Islet of Langerhans (tissue), 1 donor: ENCODE results near the gene GFY.

Experiments used
- FAIRE-seq: peaks from one replicate; lab custom pipeline; 2011; peaks lifted over from hg19 to GRCh38; lab: Jason Lieb, UNC

GFY gene, protein sequence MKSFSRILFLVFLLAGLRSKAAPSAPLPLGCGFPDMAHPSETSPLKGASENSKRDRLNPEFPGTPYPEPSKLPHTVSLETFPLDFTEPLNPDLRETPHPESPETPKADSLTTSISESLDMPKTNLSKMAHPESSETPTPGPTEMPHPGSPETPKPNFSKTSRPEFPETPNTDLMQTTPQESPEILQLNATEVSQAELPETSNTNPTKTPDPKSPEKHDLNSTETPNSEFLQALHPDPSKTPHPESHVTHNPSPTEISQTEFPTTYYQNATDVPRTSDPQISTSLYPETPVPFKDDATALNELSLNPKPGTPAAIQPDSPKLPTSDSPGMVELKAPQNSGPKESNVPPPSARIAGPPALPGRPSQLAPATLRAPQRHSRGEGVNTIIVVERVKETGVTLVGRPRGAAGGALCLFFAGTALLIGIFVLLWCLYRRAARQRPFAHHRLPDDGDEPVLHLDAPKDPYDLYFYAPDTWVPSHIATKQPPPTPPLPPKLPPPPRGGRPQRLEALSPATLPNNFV

DNA sequence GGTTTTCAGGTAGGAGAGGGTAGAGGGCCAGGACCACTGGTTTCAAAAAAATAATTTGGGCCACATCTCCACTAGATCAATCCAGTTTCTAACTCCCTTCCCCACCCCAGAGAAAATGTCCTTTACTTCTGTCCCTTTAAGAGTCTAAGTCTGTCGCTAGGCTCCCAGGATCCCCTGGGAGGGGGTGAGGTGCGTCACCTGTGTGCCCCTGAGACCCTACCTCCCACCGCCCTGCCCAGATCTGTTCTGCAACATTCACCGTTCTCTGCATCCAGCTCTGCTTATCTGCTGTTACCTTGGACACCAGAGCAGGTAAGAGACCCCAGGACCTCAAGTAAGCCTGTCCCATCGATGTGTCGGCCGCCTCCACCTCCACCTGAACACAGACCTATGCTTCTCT, at the start of gene GFY:
TSS of gene GFY (plus strand) at position 211 of the 400 bp plus-strand sequence. CDS start 1,043 bp downstream, outside the sequence.
- FAIRE-seq = no peak

DNA sequence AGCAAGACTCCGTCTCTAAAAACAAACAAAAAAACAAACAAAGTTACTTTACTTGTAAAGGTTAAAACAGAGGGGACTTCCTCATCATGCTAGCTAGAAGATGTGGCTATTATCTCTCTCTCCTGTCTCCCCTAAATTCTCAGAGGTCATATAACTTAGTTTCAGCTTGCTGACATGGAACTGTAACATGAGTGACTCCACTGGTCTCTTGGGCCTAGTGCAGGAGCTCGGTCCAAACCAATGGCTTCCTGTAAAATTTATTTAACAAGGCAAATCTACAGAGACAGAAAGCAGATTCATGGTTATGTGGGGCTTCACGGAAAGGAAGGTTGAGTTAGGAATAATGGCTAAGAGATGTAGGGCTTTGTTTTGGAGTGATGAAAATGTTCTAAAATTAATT, 46.7 kb upstream of the GFY start:
- FAIRE-seq = no peak

DNA sequence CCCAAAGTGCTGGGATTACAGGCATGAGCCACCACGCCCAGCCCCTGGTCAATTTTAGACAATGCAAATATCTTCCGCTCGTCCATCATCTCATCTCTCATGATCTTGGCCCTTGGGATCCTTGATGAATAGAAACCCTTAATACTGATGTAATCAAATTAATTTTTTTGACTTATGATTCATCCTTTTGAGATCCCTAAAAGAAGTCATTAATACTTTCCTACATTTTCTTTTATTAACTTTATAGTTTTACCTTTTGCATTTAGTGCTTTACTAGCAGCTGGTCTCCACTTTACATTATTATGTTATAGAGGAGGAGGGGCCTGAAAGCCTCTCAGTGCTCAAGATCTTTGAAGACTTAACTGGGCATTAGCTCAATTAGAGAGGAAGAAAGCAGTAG, 44.8 kb upstream of the GFY start:
- FAIRE-seq = no peak

- FAIRE-seq = no peak
Measured at GRCh38 chr19:49382639-49383038, 42.5 kb upstream of the GFY start.

- FAIRE-seq = no peak
Measured at GRCh38 chr19:49383599-49383998, 41.6 kb upstream of the GFY start.

DNA sequence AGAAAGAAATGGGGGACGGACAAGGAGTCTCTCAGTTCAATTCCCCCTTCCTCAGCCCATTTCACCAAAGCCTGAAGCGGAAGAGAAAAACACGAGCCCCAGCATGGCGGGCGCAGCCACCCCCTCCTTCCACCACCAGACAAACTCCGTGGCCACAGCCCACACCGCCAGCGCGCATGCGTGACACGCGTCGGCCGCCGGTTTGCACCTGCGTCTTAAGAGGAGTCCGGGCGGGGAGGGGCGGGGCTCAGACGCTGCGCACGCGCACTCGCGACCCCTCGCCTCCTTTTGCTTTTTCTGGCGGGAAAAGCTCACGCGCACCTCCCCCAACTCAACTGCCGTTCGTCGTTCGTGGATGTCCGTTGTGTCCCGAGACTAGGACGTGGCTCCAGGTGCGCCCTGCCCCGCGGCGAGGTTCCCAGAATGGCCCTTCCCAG, 37.2 kb upstream of the GFY start, which contains the start of gene KASH5:
TSS of gene KASH5 (plus strand) at position 314 of the 437 bp plus-strand sequence. CDS start 2,635 bp downstream, outside the sequence.
- no peak for FAIRE-seq

- FAIRE-seq = no peak
Measured at GRCh38 chr19:49389406-49389805, 35.8 kb upstream of the GFY start.

DNA sequence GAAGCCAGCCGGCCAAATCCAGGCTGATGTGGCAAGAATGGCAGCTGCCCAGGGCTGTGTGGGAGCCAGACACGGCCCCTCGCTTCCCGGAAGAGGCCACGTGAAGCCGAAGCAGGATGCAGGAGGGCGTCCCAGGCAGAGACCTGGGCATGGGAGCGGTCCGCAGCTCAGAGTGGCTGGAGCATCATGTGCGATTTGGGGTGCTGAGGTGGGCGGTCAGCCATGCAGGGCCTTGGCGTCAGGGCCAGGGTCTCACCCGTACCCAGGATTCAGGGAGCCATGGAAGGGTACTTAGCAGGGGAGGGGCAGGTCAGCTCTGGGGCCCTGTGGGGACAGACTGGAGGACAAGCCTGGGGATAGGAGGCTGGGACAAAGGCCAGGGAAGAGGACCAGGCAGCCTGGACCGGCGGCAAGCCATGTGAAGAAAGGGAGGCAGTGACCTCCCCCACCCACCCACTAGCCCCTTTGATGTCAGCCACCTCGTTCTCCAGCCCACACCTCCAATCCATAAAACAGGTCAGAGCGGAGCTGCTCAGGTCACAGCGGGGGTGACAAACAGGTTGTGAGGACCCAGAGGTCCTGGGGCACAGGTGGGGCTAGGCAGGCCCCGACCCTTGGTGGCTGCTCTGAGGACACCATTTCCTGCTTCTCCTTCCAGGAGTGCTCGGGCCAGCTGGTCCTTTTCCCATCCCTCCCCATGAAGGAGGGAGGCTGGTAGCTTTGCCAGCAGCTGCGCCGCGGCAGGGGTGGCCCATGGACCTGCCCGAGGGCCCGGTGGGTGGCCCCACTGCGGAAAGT, 34.9 kb upstream of the GFY start:
- FAIRE-seq = no peak

- FAIRE-seq = no peak
Measured at GRCh38 chr19:49390929-49391359, 34.2 kb upstream of the GFY start.

- FAIRE-seq = no peak
Measured at GRCh38 chr19:49391581-49392399, 33.4 kb upstream of the GFY start.

DNA sequence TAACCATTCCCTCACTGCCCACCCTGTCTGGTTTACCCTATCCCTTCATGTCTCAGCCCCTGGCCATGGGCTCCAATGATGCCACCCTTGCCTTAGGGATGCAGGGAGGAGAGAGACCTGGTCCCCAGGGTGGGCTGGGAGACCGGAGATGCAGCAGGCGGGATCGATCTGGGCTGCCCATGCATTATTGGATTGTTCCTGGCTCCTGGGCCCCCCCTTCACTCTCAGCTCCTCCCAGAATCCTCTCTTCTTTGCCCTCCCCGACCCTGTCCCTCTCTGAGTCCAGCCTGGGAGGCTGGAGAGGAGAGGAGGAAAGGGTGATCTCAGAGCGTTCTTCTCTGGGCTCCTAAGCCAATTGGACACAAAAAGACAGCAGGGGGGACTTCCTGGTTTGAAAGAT, 31.3 kb upstream of the GFY start:
- no peak for FAIRE-seq

- FAIRE-seq = no peak
Measured at GRCh38 chr19:49395581-49396407, 29.4 kb upstream of the GFY start.

DNA sequence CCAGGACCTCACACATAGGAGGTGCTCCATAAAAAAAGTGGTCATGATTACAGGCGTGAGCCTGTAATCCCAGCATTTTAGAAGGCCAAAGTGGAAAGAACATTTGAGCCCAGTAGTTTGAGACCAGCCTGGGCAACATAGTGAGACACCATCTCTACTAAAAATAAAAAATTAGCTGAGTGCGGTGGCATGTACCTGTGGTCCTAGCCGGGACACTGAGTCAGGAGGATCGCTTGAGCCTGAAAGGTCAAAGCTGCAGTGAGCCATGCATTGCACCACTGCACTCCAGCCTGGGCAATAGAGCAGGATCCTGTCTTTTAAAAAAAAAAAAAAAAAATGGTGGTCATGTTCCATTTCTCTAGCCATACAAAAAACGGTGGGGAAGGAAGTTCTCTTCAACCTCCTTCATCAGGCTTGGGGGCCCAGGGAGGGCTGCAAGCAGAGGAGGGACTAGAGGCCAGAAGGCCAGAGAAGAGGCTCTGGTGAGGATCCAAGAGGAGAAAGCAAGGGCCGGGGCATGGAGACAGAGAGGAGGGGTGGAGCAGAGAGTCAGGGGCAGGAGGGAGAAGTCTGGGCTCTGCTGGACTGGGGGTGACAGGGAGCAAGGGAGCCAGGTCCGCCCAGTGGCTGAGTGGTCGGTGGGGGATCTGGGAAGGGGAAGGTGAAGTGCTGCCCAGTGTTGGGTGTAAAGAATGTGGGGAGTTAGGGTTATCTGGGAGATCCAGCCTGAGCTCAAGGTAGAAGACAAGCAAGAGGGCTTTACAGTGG, 28.3 kb upstream of the GFY start:
- no peak for FAIRE-seq

- no peak for FAIRE-seq
Measured at GRCh38 chr19:49398001-49398615, 27.1 kb upstream of the GFY start.

GRCh38 chr19:49398931-49399330, 26.3 kb upstream of the GFY start:
- no peak for FAIRE-seq

DNA sequence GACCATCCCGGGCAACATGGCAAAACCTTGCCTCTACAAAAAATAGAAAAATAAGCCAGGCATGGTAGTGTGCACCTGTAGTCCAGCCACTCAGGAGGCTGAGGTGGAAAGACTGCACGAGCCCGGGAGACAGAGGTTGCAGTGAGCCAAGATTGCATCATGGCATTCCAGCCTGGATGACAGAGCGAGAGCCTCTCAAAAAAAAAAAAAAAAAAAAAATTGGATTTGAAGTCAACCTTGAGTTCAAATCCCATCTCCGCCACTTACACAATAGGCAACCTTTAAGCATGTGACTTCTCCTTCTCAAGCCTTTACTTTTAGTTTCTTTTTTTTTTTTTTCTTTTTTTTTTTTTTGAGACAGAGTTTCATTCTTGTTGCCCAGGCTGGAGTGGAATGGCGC, 25.2 kb upstream of the GFY start:
- no peak for FAIRE-seq

GRCh38 chr19:49403404-49404187, 21.6 kb upstream of the GFY start:
- no peak for FAIRE-seq

DNA sequence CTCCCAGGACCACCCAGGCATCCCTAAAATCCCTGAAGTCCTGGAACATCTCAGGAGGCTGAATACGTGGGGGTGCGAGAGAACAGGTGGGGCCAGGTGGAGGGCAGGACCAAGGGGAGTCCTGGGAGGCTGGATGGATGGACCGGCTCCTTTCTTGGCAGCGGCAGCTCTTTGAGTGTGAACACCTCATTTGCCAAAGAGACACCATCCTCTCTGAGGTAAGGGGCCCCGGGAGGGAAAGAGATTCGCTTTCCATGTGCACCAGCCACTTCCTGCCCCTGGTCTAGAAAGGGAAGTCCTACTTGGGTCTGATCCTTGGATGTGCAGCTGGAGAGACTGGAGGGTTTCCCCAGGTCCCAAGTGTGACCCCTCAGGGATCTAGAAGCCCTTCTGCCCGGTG, 18.1 kb upstream of the GFY start:
- no peak for FAIRE-seq

- no peak for FAIRE-seq
Measured at GRCh38 chr19:49407482-49408015, 17.6 kb upstream of the GFY start.
